Activated gamma-delta T cell treated with Interleukin-2 at 50 U/mL for 16 hours (primary cell): Measurements from ENCODE around the gene CYP2J2.
"Not testable (repeated sequence)": the region's sequence is repeated elsewhere in the genome, so short reads cannot be mapped to it uniquely, and the experiment has no call there.

ENCODE experiments used
- DNase-seq: peaks from one replicate; pipeline ENCODE4 v3.0.0-alpha.2; 2020

CYP2J2 gene, protein sequence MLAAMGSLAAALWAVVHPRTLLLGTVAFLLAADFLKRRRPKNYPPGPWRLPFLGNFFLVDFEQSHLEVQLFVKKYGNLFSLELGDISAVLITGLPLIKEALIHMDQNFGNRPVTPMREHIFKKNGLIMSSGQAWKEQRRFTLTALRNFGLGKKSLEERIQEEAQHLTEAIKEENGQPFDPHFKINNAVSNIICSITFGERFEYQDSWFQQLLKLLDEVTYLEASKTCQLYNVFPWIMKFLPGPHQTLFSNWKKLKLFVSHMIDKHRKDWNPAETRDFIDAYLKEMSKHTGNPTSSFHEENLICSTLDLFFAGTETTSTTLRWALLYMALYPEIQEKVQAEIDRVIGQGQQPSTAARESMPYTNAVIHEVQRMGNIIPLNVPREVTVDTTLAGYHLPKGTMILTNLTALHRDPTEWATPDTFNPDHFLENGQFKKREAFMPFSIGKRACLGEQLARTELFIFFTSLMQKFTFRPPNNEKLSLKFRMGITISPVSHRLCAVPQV

GRCh38 chr1:59926381-59927123, at the start of gene CYP2J2:
Gene CYP2J2 (minus strand): TSS chr1:59926773. CDS start chr1:59926746, 27 bp downstream.
- peak; percentile 5 for DNase-seq

DNA sequence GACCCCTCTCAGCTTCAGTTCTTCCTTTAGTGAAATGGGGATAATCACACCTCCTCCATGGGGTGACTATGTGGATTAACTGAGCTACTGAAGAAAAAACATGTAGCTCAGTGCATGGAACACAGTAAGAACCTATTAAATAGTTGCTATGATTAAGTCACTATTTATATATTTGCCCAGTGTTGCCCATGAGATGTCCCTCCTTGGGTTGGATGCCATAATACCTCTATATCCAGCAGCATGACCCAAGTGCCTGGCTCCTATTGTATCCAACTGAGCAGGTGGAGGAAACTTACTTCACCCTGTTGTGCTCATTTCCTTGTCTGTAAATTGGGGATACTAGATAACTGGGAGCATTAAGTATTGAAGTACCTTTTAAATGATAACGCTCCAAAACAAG, 47.1 kb upstream of the CYP2J2 start:
- DNase-seq: no peak

DNA sequence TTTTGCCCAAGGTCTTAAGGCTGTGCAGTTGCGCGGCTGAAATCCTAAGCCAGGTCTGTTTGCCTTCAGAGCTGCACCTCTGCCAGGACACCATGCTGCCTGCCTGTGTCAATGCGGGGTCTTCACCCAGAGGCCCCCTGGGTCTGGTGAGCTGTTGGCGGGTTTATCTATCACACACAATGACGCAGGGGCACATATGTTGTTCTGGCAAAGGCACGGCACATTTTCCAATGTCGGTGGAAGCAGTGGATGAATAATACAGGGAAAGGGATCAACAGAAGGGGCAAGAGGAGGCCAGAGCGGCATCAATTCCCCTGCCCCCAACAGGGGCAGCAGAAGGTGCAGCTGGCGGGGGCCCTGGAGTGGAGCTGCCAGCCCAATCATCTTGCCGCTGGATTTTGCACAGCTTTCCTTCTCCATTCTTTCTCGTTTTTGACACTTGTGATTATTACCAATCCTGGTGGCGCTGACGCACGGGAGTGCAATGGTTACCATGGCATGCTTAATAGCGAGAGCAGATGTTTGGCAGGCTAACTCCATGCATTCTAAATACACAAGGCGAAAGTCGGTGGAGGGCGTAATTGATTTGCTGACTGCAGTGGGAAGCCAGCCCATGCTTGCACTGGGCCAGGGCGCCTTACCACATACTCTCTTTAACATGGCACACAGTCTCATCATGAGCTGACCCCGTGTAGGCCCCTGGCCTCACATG, 45.8 kb upstream of the CYP2J2 start:
- no peak for DNase-seq

DNA sequence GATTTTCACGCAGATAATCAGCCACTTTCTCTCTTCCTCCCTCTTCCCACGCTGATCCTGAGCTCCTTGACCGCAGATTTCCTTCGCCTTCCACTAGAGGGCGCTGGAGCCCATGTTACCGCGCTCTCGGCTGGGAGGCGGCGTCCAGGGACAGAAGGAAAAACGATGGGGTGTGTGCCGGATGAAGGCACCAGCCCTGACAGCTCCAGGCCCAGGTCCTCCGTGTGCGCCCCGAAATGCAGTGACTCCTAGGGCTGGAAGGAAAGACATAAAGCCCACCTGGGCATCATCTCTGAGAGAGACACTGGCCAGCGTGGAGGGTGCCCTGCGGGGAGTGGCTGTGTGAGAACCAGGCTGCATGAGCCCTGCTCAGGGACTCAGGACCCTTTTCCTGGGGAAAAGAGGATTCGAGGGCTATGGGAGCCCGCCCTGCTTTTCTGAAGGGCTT, 44.9 kb upstream of the CYP2J2 start:
- DNase-seq: peak; percentile 16

DNA sequence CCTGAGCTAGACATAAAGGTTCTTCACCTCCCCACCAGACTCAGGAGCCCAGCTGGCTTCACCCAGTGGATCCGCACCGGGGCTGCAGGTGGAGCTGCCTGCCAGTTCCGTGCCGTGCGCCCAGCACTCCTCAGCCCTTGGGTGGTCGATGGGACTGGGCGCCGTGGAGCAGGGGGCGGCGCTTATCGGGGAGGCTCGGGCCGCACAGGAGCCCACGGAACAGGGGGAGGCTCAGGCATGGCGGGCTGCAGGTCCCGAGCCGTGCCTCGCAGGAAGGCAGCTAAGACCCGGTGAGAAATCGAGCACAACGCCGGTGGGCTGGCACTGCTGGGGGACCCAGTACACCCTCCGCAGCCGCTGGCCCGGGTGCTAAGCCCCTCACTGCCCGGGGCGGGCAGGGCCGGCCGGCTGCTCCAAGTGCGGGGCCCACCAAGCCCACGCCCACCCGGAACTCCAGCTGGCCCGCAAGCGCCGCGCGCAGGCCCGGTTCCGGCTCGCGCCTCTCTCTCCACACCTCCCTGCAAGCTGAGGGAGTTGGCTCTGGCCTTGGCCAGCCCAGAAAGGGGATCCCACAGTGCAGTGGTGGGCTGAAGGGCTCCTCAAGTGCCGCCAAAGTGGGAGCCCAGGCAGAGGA, 43.1 kb upstream of the CYP2J2 start:
- DNase-seq: not testable (repeated sequence)

- not testable (repeated sequence) for DNase-seq
Measured at GRCh38 chr1:59968746-59969145, 42.2 kb upstream of the CYP2J2 start.

- no peak for DNase-seq
Measured at GRCh38 chr1:59967780-59968179, 41.2 kb upstream of the CYP2J2 start.

DNA sequence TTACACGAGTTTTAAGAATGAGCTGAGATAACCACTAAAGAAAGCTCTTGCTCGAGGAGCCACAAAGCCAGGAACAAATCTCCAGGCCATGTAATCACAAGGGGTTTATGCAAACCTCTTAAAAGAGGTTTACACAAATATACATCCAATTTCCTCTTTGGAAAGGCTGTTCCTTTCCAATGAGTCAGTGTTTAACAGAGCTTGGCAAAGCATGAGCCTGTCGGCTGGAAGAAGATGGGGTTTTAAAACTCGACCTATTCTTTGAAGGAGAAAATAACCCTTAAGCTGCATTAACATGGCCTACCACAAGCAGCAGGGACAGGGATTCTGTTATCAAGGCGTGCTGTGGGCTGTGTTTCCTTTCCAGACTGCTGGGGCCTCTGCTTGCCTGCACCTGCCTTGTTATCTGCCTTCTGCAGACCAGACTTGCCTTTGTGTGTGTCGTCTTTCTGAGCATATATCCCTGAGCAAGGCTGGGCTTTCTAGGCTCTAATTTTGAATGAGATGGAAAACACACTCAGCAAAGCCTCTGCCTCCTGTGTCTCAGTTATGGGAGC, 40.6 kb upstream of the CYP2J2 start:
- no peak for DNase-seq

DNA sequence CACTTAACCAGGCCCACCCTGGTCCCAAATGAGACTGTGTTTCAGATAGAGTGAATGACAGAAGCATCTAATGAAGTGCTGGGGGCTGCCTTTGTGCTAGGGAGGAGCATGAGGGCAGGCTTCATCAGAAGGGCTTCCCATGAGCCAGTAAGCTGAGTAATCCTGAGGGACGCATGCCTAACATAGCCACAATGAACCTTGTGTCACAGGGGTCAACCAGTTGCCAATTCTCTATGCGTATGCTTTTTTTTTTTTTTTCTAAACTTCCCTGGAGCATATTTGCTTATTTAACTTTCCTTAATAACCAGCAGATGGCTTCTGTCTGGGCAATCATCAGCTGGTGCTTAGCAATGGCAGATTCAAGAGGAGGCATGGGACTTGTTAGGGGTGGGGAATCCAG, 25.5 kb upstream of the CYP2J2 start:
- DNase-seq: no peak

GRCh38 chr1:59949648-59950047, 23.1 kb upstream of the CYP2J2 start:
- DNase-seq: no peak

DNA sequence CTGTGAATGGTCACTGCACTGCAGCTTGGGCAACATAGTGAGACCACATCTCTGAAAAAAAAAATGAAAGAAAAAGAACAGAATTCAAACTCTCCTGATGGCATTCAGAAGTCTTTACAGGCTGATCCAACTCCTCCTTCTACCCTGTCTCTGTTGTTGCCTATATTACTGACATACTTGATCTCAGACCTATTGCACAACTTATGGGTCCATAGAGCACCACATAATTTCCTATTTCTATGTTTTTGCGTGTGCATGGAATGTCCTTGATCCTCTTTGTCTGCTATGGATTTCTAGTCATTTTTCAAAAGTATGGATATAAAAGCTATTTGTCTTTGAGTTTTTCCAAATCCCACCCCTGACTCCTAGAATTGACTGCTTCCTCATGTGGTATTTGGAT, 22.4 kb upstream of the CYP2J2 start:
- DNase-seq: no peak

DNA sequence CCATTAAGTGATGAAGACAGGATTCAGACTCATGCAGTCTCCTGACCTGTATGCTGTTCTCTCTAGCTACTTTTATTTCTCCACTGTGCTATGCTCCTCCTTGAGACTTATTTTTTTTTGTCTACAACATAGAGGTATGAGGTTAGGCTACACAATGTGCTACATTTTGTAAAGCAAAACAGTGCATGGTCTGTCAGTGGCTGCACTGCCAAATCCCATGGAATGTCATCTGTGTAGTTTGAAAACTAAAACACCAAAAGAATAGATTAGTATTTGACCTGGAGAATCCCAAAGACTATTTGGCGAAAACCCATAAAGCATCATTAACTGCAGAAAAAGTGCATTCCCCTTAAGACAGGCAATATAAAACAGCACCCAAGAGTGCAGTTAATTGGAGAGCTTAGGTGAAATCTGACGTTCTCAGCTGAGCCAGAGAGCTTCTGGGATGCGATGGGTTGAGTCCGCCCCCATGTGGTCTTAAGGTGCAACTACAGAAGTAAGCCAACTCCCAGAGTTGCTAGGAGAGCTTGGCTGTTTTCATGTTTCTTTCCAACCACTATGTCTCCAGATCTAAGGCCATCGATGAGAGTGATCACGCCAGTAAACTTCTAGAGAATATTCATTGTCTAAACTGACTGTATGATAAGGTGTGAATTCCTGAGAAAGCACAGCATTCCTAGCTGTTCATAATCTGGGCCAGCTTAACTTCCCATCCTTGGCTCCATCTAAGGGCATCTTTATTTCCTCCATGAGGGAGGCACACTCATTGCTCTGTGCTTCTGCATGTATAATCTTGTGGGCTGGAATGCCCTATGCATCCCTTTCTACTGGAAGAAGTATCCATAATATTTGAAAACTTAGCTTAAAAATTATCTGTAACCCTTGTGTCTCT, 20.7 kb upstream of the CYP2J2 start:
- DNase-seq: peak; percentile 40

DNA sequence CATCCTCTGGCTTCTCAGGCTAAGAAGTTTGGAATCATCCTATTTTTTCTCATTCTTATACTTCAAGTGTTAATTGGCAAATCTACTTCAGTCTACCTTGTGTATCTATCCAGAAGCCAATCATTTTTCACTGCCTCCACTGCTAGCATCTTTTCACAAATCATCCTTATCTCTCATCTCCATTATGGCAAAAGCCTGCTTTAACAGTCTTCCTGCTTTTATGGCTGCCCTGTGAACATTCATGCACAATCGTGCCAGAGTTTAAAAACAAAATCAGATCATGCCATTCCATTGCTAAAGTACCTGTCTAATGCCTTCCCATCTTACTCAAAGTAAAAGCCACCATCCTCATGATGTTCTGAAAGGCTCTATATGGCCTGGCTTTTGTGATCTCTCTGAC, 19.2 kb upstream of the CYP2J2 start:
- no peak for DNase-seq

DNA sequence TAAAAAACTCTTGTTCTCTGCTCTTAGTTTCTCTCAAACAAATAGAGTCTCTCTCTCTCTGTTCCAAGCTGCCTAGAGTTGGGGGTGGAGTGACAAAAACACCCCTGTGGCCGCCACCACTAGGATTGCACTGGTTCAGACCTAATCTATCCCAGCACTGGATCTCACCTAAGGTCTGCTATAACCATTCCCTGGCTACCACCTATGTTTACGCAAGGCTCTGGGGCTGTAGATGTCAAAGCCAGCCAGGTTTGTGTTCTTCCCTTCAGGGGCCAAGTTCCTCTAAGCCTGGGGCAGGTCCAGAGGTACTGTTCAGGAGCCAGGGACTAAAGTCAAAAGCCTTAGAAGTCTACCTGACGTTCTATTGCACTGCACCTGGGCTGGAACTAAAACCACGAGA, 12.8 kb upstream of the CYP2J2 start:
- no peak for DNase-seq

DNA sequence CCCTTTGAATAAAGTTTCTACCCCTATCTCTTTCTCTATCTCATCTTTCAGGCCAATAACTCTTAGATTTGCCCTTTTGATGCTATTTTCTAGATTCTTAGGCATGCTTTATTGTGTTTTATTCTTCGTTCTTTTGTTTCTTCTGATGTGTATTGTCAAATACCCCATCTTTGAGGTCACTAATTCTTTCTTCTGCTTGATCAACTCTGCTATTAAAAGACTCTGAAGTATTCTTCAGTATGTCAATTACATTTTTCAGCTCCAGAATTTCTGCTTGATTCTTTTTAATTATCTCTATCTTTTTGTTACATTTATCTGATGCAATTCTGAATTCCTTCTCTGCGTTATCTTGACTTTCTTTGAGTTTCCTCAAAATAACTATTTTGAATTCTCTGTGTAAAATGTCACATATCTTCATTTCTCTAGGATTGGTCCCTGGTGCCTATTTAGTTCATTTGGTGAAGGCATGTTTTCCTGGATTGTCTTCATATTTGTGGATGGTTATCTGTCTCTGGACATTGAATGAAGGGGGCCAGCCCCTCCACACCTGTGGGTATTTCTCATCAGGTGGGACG, 11.2 kb upstream of the CYP2J2 start:
- no peak for DNase-seq

- no peak for DNase-seq
Measured at GRCh38 chr1:59936358-59936821, 9.8 kb upstream of the CYP2J2 start.

- DNase-seq: no peak
Measured at GRCh38 chr1:59928996-59929395, 2.4 kb upstream of the CYP2J2 start.

DNA sequence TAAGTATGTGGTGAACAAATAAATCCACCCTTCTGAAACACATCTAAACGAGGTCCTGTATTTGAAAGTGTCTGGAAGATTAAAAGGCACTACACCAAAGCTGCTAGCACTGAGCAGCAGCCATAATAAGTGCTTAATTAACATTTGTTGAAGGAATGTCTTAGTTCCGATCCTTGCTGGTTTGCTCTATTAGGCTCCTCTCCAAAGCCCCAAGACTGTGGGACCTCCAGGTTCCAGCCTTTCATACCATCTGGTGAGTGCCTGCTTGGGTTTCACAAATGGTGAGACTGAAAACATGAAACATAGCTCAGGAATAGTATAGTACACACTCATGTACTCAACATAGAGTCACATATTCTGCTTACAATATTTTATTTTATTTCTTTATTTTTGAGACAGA, 640 bp upstream of the CYP2J2 start:
- no peak for DNase-seq

GRCh38 chr1:59924653-59925052, 1.9 kb downstream of the CYP2J2 start:
- no peak for DNase-seq

DNA sequence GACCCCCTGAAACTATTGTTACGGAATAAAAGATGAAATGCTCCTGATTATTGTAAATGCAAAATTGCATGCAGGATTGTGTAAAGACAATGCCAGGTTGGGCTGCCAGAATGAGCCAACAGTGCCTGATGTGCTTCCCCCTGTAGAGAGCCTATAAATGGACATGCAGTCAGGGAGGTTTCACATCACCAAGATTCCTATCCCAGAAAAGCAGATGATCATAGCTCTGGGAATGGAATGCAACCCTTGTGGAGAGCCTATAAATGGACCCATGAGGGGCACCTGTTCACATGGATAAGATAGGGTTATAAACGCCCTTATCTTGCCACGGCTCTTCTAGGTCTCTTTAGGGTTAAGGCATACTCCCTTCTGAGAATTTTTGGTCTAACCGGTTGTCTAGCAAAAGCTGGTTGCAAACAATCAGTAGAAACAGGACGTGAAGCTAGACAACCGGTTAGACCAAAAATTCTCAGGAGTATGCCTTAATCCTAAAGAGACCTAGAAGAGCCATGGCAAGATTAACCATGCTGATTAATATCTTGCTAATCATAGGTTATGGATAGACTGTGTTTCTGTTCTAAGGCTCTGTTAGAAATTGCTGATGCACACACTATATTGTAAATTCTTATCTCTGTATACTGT, 5.2 kb downstream of the CYP2J2 start:
- not testable (repeated sequence) for DNase-seq
